ENCODE data around the gene CPEB4. TPM values are rescaled to one million over a fixed set of nuclear protein-coding genes. Genes with fewer than 3 reads are reported as not detected.
A peak's percentile ranks its signal among the peaks of the same experiment; 100 is the strongest.

CPEB4 gene
- total and polyA plus RNA-seq, 2 experiments from 2014 or later = 5.9 to 10.2 TPM

DNA sequence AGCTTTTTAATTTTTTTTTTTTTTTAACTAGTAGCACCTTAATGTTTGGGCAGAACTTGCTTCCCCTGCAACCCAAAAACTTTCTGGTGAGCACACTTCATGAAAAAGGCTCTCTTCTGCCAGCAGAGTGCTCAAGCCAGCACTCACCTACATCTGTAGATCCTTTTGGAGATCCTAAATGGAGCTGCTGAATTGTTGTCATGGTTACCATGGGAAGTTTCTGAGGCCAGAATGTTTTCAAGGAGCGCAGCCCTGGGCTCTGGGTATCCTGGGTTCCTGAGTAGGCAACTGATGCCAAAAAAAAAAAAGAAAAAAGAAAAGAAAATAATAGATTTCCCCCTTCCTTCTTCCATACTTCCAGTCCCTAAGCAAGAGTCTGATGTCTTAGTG is 3.1 kb upstream of the CPEB4 start:
- Histone ChIP-seq H3K79me2 (replicated peaks; ENCODE audit: insufficient read depth) (no peaks in the 10 kb centered on the region), H3K4me1 (ENCODE audit: insufficient read depth) (peaks cover 15% of the 10 kb centered on the region), H3K4me3 (no peak overlapping the region), H3K27me3 (ENCODE audit: insufficient read depth) (no peaks in the 10 kb centered on the region), H3K9me2 (ENCODE audit: insufficient read depth) (no peaks in the 10 kb centered on the region), H2AFZ (0 out of 2 replicates have a peak overlapping the region, but pooled peaks have one; percentile 33), H3K27ac (ENCODE audit: low read depth) (no peak overlapping the region), H4K20me1 (replicated peaks; ENCODE audit: insufficient read depth) (no peaks in the 10 kb centered on the region), H3F3A (replicated peaks; ENCODE audit: low read depth) (no peaks in the 10 kb centered on the region), H3K36me3 (ENCODE audit: insufficient read depth) (no peaks in the 10 kb centered on the region; the same call in 1 of the 2 replicates), H3K4me2 (no peak overlapping the region)
- H3K27me3 Mint-ChIP-seq (ENCODE audit: insufficient read depth, low read depth, poor library complexity) = peaks cover 6% of the 10 kb centered on the region
- DNase-seq (ENCODE audit: low spot score) = no peak
- H3K4me1 Mint-ChIP-seq = peaks cover 18% of the 10 kb centered on the region
- H3K9me3 Mint-ChIP-seq = no peaks in the 10 kb centered on the region; the same call in 2 of the 3 replicates
- H3K27ac Mint-ChIP-seq = no peak overlapping the region
- no peak overlapping the region for H3K4me3 Mint-ChIP-seq
- no peak for ATAC-seq
- TF ChIP-seq STAT1 (IDR thresholded peaks at IDR 0.05; ENCODE audit: unreplicated experiment) (no peak), ZNF114 (CRISPR knock-in tag; IDR thresholded peaks at IDR 0.05) (no peak), POLR2AphosphoS5 (IDR thresholded peaks at IDR 0.05; ENCODE audit: low read depth) (no peak), NANOG (IDR thresholded peaks at IDR 0.05; ENCODE audit: borderline replicate concordance) (no peak), EZH2phosphoT487 (IDR thresholded peaks at IDR 0.05; ENCODE audit: unreplicated experiment) (no peak), CREB1 (CRISPR knock-in tag; IDR thresholded peaks at IDR 0.05; ENCODE audit: low read depth) (no peak), ZNF331 (CRISPR knock-in tag; IDR thresholded peaks at IDR 0.05; ENCODE audit: low read depth) (no peak), EZH2 (IDR thresholded peaks at IDR 0.05; ENCODE audit: low read depth, unreplicated experiment) (no peak), JUNB (IDR thresholded peaks at IDR 0.05; ENCODE audit: unreplicated experiment) (no peak)
- TF ChIP-seq, protein P1, sequence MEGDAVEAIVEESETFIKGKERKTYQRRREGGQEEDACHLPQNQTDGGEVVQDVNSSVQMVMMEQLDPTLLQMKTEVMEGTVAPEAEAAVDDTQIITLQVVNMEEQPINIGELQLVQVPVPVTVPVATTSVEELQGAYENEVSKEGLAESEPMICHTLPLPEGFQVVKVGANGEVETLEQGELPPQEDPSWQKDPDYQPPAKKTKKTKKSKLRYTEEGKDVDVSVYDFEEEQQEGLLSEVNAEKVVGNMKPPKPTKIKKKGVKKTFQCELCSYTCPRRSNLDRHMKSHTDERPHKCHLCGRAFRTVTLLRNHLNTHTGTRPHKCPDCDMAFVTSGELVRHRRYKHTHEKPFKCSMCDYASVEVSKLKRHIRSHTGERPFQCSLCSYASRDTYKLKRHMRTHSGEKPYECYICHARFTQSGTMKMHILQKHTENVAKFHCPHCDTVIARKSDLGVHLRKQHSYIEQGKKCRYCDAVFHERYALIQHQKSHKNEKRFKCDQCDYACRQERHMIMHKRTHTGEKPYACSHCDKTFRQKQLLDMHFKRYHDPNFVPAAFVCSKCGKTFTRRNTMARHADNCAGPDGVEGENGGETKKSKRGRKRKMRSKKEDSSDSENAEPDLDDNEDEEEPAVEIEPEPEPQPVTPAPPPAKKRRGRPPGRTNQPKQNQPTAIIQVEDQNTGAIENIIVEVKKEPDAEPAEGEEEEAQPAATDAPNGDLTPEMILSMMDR (conservative IDR thresholded peaks at IDR 0.05; ENCODE audit: low read depth in 2 of 2) = no peak
- TF ChIP-seq, protein P2, sequence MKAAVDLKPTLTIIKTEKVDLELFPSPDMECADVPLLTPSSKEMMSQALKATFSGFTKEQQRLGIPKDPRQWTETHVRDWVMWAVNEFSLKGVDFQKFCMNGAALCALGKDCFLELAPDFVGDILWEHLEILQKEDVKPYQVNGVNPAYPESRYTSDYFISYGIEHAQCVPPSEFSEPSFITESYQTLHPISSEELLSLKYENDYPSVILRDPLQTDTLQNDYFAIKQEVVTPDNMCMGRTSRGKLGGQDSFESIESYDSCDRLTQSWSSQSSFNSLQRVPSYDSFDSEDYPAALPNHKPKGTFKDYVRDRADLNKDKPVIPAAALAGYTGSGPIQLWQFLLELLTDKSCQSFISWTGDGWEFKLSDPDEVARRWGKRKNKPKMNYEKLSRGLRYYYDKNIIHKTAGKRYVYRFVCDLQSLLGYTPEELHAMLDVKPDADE (IDR thresholded peaks at IDR 0.05) = no peak
- TF ChIP-seq, protein P3, sequence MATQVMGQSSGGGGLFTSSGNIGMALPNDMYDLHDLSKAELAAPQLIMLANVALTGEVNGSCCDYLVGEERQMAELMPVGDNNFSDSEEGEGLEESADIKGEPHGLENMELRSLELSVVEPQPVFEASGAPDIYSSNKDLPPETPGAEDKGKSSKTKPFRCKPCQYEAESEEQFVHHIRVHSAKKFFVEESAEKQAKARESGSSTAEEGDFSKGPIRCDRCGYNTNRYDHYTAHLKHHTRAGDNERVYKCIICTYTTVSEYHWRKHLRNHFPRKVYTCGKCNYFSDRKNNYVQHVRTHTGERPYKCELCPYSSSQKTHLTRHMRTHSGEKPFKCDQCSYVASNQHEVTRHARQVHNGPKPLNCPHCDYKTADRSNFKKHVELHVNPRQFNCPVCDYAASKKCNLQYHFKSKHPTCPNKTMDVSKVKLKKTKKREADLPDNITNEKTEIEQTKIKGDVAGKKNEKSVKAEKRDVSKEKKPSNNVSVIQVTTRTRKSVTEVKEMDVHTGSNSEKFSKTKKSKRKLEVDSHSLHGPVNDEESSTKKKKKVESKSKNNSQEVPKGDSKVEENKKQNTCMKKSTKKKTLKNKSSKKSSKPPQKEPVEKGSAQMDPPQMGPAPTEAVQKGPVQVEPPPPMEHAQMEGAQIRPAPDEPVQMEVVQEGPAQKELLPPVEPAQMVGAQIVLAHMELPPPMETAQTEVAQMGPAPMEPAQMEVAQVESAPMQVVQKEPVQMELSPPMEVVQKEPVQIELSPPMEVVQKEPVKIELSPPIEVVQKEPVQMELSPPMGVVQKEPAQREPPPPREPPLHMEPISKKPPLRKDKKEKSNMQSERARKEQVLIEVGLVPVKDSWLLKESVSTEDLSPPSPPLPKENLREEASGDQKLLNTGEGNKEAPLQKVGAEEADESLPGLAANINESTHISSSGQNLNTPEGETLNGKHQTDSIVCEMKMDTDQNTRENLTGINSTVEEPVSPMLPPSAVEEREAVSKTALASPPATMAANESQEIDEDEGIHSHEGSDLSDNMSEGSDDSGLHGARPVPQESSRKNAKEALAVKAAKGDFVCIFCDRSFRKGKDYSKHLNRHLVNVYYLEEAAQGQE (IDR thresholded peaks at IDR 0.05; ENCODE audit: unreplicated experiment) = no peak
- TF ChIP-seq, protein P4, sequence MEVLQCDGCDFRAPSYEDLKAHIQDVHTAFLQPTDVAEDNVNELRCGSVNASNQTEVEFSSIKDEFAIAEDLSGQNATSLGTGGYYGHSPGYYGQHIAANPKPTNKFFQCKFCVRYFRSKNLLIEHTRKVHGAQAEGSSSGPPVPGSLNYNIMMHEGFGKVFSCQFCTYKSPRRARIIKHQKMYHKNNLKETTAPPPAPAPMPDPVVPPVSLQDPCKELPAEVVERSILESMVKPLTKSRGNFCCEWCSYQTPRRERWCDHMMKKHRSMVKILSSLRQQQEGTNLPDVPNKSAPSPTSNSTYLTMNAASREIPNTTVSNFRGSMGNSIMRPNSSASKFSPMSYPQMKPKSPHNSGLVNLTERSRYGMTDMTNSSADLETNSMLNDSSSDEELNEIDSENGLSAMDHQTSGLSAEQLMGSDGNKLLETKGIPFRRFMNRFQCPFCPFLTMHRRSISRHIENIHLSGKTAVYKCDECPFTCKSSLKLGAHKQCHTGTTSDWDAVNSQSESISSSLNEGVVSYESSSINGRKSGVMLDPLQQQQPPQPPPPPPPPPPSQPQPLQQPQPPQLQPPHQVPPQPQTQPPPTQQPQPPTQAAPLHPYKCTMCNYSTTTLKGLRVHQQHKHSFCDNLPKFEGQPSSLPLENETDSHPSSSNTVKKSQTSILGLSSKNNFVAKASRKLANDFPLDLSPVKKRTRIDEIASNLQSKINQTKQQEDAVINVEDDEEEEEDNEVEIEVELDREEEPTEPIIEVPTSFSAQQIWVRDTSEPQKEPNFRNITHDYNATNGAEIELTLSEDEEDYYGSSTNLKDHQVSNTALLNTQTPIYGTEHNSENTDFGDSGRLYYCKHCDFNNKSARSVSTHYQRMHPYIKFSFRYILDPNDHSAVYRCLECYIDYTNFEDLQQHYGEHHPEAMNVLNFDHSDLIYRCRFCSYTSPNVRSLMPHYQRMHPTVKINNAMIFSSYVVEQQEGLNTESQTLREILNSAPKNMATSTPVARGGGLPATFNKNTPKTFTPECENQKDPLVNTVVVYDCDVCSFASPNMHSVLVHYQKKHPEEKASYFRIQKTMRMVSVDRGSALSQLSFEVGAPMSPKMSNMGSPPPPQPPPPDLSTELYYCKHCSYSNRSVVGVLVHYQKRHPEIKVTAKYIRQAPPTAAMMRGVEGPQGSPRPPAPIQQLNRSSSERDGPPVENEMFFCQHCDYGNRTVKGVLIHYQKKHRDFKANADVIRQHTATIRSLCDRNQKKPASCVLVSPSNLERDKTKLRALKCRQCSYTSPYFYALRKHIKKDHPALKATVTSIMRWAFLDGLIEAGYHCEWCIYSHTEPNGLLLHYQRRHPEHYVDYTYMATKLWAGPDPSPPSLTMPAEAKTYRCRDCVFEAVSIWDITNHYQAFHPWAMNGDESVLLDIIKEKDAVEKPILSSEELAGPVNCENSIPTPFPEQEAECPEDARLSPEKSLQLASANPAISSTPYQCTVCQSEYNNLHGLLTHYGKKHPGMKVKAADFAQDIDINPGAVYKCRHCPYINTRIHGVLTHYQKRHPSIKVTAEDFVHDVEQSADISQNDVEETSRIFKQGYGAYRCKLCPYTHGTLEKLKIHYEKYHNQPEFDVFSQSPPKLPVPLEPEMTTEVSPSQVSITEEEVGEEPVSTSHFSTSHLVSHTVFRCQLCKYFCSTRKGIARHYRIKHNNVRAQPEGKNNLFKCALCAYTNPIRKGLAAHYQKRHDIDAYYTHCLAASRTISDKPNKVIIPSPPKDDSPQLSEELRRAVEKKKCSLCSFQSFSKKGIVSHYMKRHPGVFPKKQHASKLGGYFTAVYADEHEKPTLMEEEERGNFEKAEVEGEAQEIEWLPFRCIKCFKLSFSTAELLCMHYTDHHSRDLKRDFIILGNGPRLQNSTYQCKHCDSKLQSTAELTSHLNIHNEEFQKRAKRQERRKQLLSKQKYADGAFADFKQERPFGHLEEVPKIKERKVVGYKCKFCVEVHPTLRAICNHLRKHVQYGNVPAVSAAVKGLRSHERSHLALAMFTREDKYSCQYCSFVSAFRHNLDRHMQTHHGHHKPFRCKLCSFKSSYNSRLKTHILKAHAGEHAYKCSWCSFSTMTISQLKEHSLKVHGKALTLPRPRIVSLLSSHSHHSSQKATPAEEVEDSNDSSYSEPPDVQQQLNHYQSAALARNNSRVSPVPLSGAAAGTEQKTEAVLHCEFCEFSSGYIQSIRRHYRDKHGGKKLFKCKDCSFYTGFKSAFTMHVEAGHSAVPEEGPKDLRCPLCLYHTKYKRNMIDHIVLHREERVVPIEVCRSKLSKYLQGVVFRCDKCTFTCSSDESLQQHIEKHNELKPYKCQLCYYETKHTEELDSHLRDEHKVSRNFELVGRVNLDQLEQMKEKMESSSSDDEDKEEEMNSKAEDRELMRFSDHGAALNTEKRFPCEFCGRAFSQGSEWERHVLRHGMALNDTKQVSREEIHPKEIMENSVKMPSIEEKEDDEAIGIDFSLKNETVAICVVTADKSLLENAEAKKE (CRISPR knock-in tag; IDR thresholded peaks at IDR 0.05) = no peak
- H3K36me3 Mint-ChIP-seq (ENCODE audit: low read depth) = no peaks in the 10 kb centered on the region
